Globus pallidus (tissue), 1 donor: ENCODE data around the gene MTCH2.
"Not testable (repeated sequence)": the region's sequence is repeated elsewhere in the genome, so short reads cannot be mapped to it uniquely, and the experiment has no call there.

Experiments used
- DNase-seq: peaks from one replicate; pipeline ENCODE4 v3.0.0-alpha.2; 2015; ENCODE audit warnings: low spot score

Gene MTCH2

DNA sequence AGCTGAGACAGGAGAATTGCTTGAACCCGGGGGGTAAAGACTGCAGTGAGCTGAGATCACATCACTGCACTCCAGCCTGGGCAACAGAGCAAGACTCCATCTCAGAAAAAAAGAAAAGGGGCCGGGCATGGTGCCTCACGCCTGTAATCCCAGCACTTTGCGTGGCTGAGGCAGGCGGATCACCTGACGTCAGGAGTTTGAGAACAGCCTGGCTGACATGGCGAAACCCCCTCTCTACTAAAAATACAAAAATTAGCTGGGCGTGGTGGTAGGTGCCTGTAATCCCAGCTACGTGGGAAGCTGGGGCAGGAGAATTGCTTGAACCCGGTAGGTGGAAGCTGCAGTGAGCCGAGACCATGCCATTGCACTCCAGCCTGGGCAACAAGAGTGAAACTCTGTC, 6.0 kb downstream of the MTCH2 start:
- not testable (repeated sequence) for DNase-seq

DNA sequence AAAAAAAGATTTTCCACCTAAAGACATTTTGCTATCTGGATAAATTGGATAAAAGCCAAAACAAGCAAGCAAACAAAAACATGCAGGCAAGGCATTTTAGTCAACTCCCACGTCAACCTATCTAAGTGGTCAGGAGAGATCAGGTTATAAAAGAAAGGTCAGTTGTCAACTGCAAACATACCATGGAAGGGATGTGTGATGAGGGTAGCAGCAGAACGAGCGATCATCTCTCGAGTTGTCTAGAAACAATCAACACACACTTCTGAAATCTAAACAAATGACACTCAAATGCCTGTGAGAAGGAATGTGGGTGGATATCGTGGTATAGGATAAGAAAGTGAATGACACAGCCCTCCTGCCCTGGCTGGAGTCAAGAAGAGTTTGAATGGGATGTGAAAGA, 10.9 kb downstream of the MTCH2 start:
- DNase-seq, result no peak

DNA sequence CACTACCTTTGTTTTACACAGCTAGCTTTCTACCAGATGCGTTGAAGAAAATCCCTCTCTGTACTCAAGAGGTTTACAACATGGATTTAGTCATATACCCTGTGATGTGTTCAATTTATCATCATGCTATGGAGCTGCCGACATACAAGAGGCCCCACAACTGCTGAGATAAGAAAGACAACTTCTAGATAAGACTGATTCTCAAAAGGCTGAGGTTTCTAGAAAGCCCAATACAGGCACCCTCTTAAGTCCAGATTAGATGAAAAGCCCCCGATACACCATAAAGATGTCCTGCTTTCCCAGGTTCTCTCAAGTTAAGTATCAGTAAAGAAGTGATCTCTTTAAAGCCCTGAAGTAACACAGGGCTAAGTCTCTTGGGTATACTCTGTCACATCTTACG, 14.3 kb downstream of the MTCH2 start:
- no peak for DNase-seq

DNA sequence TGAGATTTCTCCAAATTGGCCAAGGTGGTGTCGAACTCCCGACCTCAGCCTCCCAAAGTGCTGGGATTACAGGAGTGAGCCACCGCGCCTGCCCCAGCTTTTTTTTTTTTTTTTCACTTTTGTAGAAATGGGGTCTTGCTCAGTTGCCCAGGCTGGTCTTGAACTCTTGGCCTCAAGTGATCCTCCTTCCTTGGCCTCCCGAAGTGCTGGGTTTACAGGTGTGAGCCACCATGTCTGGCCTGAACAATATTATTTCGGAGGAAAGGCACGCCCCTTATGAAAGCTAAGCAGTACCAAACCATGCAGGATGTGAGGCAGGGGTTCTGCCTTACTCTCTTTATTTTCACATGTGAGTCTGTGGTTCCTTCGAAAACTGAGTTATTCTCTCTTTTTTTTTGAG, 16.1 kb downstream of the MTCH2 start:
- no peak for DNase-seq

DNA sequence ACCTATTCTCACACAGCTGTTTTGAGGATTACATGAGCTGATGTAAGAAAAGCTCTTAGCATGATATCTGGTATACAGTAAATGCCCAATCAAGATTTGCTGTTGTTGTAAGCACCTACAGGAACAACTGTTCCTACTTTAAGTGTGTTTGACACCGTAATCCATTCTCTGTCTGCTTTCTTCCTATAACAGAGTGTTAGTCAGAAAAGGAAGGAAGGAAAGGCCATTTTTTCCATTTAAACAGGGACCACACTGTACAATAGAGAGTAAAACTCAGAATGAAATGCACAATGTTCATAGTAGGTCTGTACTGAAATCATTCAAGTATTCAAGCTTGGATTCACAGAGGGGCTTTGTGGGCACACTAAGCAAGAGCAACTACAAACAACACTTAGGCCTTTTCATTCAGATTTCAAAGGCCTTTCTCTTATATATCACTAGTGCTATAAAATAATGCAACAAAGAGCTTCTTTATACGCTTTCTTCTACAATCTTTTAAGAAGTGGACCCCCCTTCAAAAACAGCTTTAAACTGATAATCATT, 21.5 kb downstream of the MTCH2 start:
- no peak for DNase-seq

DNA sequence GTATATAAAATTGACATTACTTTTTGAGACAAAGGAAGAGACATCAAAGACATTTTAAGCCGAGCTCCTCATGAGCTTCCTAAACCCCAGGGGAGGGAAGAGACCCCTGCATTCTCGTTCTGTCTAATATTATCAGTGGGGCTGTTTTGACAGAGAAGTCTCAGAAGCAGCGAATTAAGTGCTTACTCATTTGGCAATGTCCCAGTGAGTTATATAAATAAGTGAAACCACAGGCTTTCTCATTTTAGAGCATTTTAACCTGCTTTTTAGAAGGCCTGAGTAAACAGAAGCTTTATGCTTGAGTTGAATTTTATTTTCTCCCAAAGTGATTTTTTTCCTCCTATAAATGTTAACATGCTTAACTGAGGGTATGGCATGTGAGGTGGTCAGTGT, 24.9 kb downstream of the MTCH2 start:
- DNase-seq, result no peak

DNA sequence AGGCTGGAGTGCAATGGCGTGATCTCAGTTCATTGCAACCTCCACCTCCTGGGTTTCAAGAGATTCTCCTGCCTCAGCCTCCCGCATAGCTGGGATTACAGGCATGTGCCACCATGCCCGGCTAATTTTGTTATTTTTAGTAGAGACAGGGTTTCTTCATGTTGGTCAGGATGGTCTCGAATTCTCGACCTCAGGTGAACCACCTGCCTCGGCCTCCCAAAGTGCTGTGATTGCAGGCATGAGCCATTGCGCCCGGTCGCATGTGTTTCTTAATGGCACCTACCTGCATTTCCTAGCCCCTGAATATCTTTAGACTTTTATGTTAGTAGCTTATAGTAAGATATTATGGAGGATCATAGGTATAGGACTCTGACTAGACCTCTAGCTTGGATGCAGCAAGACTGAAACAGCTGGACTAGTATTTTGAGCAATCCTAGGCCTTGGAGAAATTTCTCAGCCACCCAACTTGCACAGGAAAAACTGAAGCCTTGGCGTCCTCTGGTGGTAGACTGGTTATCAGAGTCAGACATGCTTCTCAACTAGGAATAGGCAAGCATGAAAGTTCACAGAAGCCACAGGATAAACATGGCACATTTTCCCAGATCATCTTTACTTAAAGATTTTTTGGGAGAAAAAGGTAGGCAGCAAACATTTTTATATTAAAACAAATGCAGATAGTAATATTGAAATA, 25.5 kb downstream of the MTCH2 start:
- DNase-seq, result peak; percentile 54

DNA sequence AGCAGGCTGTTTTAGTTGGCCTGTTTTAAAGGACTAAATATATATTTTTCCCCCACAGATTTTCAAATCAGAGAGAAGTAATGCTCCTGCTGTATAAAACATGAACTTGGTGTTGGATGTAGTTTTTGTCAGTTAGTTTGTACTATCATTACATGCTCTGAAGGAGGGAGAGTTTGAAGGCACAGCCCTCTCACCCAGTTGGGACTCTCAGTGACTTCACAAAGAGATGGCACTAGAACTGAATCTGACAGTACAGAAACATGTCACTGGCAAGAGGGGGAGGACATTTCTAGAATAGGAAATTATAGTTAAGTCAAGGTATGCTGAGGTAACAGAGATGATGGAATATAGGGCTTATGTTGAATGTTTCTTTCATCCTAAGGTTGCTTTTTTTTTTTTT, 27.1 kb downstream of the MTCH2 start:
- DNase-seq, result no peak

DNA sequence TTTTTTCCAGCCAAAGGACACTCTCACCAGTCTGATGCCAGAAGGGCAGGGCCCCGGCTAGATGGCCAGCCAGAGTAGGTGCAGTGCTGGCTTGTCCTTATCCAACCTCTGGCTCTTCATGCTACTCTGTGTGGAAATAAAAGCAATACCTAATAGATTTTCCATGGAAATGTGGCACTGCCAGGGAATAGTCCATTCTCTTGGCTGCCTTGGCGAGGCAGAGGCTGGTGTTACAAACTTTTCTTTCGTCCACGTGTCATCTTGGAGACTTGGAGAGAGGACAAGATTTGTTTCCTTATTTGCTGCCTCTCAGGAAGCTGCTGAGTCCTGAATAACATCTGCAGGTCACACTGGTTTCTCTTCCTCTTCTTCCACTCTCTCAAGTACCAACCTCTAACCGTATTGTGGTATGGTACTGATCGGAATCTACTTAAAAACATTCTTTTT, 31.0 kb downstream of the MTCH2 start:
- peak; percentile 72 for DNase-seq

DNA sequence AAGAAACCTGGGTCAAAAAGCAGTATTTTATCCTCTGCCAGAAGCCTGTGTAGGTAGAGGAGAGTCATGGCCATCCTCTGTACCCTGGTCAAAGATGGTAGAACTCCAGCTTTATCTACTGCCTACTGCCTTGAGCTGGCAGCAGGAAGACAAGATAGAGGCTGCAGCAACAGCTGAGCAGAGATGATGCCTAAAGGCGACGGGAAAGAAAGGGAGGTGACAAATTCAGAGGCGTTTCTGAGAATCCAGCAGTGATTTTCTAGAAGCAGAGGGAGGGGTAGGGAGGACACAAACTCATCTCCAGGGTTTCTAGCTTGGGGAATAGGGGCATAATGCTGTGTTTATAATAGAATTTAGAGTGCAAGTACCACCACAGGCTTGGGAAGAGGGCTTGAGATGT, 32.7 kb downstream of the MTCH2 start:
- DNase-seq, result no peak

DNA sequence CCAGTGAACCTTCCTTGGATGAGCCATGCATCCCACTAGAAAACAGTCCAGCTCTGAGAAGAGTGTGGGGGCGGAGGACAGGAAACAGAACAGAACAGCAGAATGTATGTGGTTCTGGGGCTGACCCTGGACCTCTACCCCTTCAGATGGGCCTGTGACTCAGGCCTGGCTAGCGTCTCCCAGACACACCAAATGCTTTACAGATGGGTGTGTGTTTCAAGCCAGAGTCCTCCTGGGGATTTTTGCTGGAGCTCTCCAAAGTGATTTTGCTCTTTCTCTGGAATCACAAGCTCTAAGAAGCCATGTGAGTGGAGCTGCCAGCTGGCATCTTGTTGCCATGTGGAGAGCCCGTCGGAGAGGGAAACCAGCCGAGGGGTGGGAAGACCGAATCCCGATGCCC, 35.0 kb downstream of the MTCH2 start:
- no peak for DNase-seq

DNA sequence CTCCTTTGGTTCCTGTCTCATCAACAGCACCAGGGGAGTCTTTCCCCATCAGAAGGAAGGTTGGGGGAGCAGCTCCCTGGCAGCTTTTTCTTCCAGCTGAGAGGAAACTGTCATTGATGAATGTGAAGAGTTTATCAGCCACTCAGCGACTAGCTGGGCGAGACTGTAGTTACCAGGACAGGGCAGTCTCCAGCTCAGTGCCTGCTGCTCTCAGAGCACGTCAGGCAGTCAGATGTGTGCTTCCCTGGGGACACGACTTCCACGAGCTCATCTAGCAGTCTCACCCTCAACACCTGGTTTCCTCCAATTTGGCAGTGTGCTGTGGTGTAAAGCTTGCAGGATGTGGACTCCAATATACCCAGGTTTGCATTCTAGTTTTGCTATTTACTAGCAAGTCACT, 35.6 kb downstream of the MTCH2 start:
- DNase-seq, result no peak

DNA sequence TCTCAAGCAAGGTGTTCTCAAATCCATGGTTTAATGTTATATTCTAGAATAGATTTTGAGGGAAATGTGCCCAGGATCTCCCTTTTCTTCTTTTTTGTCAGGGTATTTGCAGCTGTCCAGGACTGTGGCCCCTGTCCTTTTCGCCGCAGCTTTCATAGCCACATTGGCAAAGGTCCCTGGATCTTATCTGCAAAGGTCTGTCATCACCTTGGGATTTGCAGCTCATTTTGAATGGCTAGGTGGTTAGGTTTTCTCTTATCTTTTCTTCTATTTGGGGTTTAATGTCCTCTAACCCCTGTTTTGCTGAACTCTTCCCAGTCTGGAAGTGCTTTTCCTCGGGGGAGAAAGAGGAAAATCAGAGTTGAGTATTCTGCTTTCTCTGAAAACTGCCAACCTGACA, 36.4 kb downstream of the MTCH2 start:
- no peak for DNase-seq

DNA sequence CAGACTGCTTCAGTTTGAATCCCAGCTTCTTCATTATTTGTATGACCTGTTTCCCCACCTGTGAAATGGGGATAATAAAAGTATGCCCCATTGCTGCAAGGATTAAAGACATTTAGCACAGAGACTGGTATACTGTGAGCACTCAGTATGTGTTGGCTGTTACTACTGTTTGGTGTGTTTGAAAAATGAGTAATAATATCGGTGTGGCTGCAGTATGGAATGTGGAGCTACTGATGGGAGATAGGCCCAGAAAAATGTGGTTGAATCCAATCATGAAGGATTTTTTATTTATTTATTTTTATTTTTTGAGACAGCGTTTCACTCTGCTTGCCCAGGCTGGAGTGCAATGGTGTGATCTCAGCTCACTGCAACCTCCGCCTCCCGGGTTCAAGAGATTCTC, 39.1 kb downstream of the MTCH2 start:
- no peak for DNase-seq

DNA sequence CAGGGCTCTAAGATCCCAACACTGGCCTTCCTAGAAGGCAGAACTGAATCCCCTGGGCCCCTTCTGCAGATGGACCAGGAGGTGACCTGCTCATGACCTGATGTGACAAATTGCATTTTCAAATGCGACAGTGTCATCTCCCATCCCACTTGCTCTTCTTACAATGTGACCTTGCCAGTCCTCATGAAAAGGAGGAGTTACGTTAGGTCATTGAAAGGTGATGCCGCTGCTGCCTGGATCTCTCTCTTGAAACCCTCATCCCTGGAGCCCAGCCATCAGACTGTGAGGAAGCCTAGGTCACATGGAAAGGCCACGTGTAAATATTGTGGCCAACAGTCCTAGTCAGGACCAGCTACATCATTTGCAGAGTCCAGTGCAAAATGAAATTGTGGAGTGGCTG, 42.5 kb downstream of the MTCH2 start:
- no peak for DNase-seq

DNA sequence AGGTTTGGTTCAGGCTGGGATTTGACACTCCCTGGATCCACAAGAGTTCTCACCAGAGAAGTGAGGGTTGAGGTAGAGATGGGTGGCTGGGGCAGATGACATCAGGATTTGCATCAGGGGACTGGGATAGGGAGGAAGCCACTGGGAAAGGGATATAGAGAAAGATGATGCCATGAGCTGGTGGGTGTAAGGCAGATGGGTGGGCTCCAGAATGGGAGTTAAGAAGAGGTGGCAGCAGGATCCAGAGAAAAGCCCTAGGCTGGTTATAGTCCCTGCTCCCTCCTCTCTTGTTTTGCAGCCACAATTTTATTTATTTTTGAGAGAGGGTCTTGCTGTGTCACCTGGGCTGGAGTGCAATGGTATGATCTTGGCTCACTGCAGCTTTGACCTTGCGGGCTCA, 46.4 kb downstream of the MTCH2 start:
- no peak for DNase-seq

DNA sequence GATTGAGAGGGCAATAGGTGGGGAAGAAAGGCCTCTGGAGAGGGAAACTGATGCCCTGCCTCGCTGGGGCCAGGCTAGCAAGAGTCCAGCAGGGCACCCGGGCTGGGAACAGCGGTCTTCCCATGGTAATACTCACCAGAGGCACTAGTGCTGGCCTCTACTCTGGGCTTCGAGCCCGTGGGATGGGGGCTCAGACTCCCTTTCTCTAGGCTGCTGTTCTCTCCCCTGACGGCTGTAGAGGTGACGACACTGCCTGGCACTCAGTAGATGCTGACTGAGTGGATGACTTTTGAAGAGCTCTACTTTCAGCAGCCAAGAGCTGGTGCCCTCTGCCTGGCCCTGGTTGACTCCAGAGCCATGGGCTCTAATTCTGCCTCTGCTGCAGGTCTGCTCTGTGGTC, 47.3 kb downstream of the MTCH2 start:
- DNase-seq, result peak; percentile 58

DNA sequence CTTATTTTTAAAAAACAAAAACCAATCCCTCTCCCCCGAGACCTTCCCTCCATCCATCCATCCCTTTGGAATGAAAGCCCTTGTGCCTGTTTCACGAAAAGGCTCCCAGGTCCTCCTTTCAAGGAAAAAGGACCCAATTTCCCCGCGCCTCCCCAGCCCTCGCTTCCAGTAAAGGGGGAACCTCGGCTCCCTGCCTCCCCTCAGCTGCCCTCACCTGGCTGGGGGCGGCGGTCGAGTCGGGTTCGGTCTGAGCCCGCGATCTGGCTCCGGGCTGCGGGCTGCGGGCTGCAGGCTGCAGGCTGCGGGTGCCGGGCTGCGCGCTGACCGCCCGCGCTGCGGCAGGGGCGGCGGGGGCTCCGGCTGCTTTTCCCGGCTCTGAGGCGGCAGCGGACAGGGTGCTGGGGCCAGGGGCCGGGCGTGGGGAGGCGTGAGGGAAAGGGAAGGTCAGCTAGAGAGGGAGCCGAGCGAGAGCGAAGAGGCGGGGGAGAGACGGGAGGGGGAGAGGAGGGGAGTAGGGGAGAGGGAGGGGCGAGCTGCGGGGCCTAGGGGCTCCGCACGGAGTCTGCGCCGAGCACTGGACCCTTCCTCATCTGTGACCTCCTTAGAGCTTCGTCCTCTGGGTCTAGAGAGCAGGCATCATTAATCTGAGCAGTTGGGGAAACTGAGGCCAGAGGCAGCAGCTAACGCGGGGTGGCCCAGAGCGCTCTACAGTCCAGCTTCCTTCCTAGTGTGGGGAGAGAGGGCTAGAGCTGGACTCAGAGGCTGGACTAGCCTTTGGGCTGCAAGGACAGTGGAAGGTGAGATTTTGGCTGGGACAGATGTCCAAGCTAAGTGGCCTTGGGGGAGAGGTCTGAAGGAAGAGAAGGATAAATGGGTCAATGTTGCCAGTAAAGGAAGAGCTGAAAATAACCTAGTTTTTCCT, 48.2 kb downstream of the MTCH2 start, which contains the start of gene C1QTNF4:
TSS of gene C1QTNF4 (minus strand) at position 478 of the 922 bp plus-strand sequence. CDS start 3,601 bp downstream, outside the sequence.
- DNase-seq, result no peak

DNA sequence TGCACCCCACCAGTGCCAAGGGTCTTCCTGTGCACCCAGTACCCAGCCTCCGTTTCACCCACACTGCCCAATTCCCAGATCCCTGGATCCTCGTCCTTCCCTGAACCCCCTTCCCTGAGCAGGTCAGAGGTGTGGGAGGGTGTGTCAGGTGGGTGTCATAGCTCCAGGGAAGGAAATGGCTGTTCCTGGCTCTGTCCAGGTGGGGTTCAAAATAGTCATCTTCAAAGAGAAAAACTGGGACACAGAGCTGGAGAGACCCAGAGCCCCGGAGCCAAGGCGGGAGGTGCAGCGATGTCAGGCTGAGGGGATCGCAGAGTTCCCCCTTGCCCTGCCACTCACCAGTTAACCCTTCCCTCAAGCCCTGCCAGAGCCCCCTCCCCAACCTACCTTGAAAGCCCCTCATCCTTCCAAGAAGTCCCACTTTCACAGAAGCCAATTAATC, 48.8 kb downstream of the MTCH2 start:
- no peak for DNase-seq

DNA sequence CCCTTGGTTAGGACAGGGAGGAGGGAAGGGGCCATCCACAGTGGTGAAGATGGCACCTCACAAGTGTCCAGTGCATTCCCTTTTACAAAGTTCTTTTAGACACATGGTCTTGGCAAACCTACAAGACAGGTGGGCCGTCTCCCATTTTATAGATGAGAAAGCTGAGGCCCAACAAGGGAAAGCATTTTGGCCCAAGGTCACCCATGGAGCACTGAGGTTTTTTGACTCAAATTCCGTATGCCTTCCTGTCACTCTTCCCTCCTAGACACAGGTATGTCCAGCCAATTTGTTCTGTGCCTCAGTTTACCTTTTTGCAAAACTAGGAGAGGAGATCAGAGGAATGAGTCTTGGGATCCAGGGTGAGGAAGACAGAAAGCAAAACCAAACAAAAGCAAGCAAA, 49.4 kb downstream of the MTCH2 start:
- DNase-seq, result no peak

DNA sequence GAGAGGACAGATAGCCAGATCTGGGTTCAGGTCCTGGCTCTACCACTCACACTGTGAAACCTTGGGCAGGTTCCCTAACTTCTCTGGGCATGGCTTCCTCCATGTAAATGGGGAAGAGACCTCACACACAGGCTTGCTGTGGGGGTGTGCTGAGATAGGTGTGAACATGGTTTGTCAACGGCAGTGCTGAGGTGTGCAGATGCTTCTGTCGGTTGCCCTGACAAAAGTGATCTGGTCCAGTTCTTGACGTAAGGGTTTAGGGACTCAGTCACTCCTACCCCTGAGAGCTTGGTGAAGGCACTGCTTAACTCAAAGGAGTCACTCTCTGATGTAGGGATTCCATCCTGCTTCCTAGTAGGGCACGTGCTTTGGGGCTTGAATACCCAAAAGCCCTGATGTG, 50.1 kb downstream of the MTCH2 start:
- no peak for DNase-seq

DNA sequence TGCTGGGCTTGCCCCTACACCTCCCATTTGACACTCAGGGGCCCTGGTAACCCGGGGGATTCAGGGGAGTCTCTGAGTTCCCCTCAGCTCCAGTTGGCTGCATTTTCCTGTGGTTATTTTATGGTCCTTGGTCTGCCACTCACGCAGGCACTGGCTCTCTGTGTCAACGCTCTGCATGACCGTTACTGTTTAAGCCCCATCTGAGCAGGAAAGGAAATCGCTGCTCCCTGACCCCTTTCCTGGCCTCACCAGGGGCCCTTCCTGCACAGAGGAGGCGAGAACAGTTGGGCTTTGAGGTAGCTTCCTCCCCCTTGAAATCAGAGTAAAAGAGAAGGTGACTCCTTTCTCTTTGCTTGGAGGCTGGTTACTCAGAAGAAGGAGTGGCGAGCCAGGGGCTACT, 50.6 kb downstream of the MTCH2 start:
- no peak for DNase-seq
